GM12878 (cell line): ENCODE data around the gene NOVA2. TPM values are rescaled to one million over a fixed set of nuclear protein-coding genes. Genes with fewer than 3 reads are reported as not detected.

Experiments used
- ATF2 ChIP-seq: IDR thresholded peaks from 2 replicates; pipeline ENCODE4 v1.6.1; 2012; ENCODE audit warnings: low read length, inconsistent platforms
- DPF2 ChIP-seq: fragments of 450-650 bp; IDR thresholded peaks from 2 replicates; pipeline ENCODE4 v1.6.1; 2017; ENCODE audit warnings: mild to moderate bottlenecking
- EED ChIP-seq: sonication (generic); IDR thresholded peaks from 2 replicates; pipeline ENCODE4 v1.6.1; 2016; ENCODE audit warnings: antibody characterized with exemption, low read depth
- FOS ChIP-seq: IDR thresholded peaks from 3 replicates; pipeline ENCODE4 v1.6.1; 2011; ENCODE audit warnings: borderline replicate concordance; ENCODE audit not compliant: insufficient read length; ENCODE audit errors: extremely low read depth
- HDGF ChIP-seq: fragments of 450-650 bp; IDR thresholded peaks from 2 replicates; pipeline ENCODE4 v1.6.1; 2016; ENCODE audit warnings: antibody characterized with exemption
- IKZF1 ChIP-seq: fragments of 450-650 bp; conservative IDR thresholded peaks from 2 replicates; pipeline ENCODE4 v1.6.1; 2017; ENCODE audit warnings: antibody characterized with exemption, mild to moderate bottlenecking
- IRF4 ChIP-seq: IDR thresholded peaks from 2 replicates; pipeline ENCODE4 v1.6.1; 2011; ENCODE audit warnings: low read depth, low read length
- MEF2A ChIP-seq: IDR thresholded peaks from 2 replicates; pipeline ENCODE4 v1.6.1; 2011; ENCODE audit warnings: low read depth, mild to moderate bottlenecking, low read length, moderate library complexity; ENCODE audit not compliant: insufficient read depth
- MEF2B ChIP-seq: fragments of 450-650 bp; IDR thresholded peaks from 2 replicates; pipeline ENCODE4 v1.6.1; 2018; ENCODE audit warnings: mild to moderate bottlenecking, moderate library complexity; ENCODE audit not compliant: partially characterized antibody, poor library complexity, severe bottlenecking
- NKRF ChIP-seq: fragments of 450-650 bp; conservative IDR thresholded peaks from 2 replicates; pipeline ENCODE4 v1.6.1; 2017; ENCODE audit warnings: mild to moderate bottlenecking, moderate library complexity
- SIX5 ChIP-seq: IDR thresholded peaks from 2 replicates; pipeline ENCODE4 v1.6.1; 2011; ENCODE audit warnings: mild to moderate bottlenecking, low read depth, low read length, moderate library complexity; ENCODE audit not compliant: severe bottlenecking
- SKIL ChIP-seq: fragments of 450-650 bp; IDR thresholded peaks from 2 replicates; pipeline ENCODE4 v1.6.1; 2017; ENCODE audit warnings: mild to moderate bottlenecking, low read depth, inconsistent platforms; ENCODE audit not compliant: poor library complexity, severe bottlenecking
- SMAD1 ChIP-seq: fragments of 450-650 bp; IDR thresholded peaks from 2 replicates; pipeline ENCODE4 v1.6.1; 2018; ENCODE audit warnings: mild to moderate bottlenecking, low read depth; ENCODE audit not compliant: partially characterized antibody
- SP1 ChIP-seq: IDR thresholded peaks from one replicate; pipeline ENCODE4 v1.6.1; 2011; ENCODE audit warnings: low read depth, low read length
- SPI1 ChIP-seq: IDR thresholded peaks from 2 replicates; pipeline ENCODE4 v1.6.1; 2011; ENCODE audit warnings: low read depth, mild to moderate bottlenecking, low read length, moderate library complexity, borderline replicate concordance; ENCODE audit not compliant: insufficient read depth
- SRF ChIP-seq, 2 experiments: IDR thresholded peaks; 2 replicates each; pipeline ENCODE4 v1.6.1; 2011; ENCODE audit warnings: low read depth in 2 of 2, low read length in 2 of 2, mild to moderate bottlenecking in 1 of 2, moderate library complexity in 1 of 2
- STAT3 ChIP-seq: IDR thresholded peaks from 2 replicates; pipeline ENCODE4 v1.6.1; 2011; ENCODE audit warnings: low read depth, low read length, improper control_type of control experiment
- TBL1XR1 ChIP-seq: IDR thresholded peaks from 2 replicates; pipeline ENCODE4 v1.6.1; 2012; ENCODE audit warnings: low read depth, low read length, improper control_type of control experiment
- ZBED1 ChIP-seq: IDR thresholded peaks from 2 replicates; pipeline ENCODE4 v1.6.1; 2016; ENCODE audit warnings: borderline replicate concordance
- ZBTB4 ChIP-seq: fragments of 450-650 bp; formaldehyde crosslinking; IDR thresholded peaks from 2 replicates; pipeline ENCODE4 v1.4.0; 2022; ENCODE audit warnings: mild to moderate bottlenecking, moderate library complexity
- ZNF384 ChIP-seq: IDR thresholded peaks from 2 replicates; pipeline ENCODE4 v1.6.1; 2012; ENCODE audit warnings: low read depth, mild to moderate bottlenecking, low read length, improper control_type of control experiment, borderline replicate concordance
- polyA plus RNA-seq, 11 experiments: library from polyadenylated mRNA; depleted of rRNA in 4 of 11; unstranded in 6 of 11; stranded (reverse) in 5 of 11; fragments of >200 nt; fragmentation: Nextera tagmentation in 4 of 11; fragmentation: Illumina TruSeq in 1 of 11; extraction: Ambion mirVana in 4 of 11; extraction: Trizol in 1 of 11; gene quantifications; 1 replicate in 1 of 11; 2 replicates in 10 of 11; pipeline versions ENCODE4 v1.2.1 to v1.2.3, GENCODE V29; 2011 to 2016; ENCODE audit warnings: inconsistent platforms in 2 of 11, missing spikeins in 2 of 11, low read depth in 1 of 11
- total RNA-seq, 4 experiments: library from RNA; depleted of rRNA in 3 of 4; stranded (reverse); fragments of >200 nt in 3 of 4; fragmentation: Illumina TruSeq in 1 of 4; extraction: Trizol in 1 of 4; gene quantifications; 2 replicates each; pipeline versions ENCODE4 v1.2.1 to v1.2.3, GENCODE V29; 2013 to 2021

Gene NOVA2
- total and polyA plus RNA-seq, 10 of the 15 experiments (the other 5 are each of a cell fraction or from before 2014, with no cell fraction given), result under 0.01 to 0.44 (median 0.03) TPM; not detected in 4

GRCh38 chr19:45885556-45886426 lies 87.9 kb downstream of the NOVA2 start, which contains the start of gene IRF2BP1 (continued):
- TF ChIP-seq FOS (no peak), SMAD1 (no peak), DPF2 (peak; percentile 62), MEF2B (no peak), ZBTB4 (no peak), NKRF (peak; percentile 69; the same call in 1 of the 2 replicates), ZNF384 (no peak), SP1 (peak; percentile 29), SKIL (peak; percentile 13), ZBED1 (no peak), SIX5 (peak; percentile 85), IKZF1 (peak; percentile 79), ATF2 (no peak), HDGF (no peak), STAT3 (no peak), SPI1 (no peak), EED (no peak), SRF (IDR thresholded peaks at IDR 0.05; ENCODE audit: low read depth in 2 of 2, low read length in 2 of 2) (peak in 1 of 2 experiments; percentile 48; a peak in 1 of 4 replicates), MEF2A (no peak), TBL1XR1 (peak; percentile 37; the same call in 1 of the 2 replicates), IRF4 (no peak)
